CD4-positive, alpha-beta T cell treated with Interferon gamma for 1 hour (primary cell): ENCODE results near the gene LHFPL3.

Experiments
- DNase-seq: peaks from one replicate; pipeline ENCODE4 v3.0.0-alpha.2; 2020

The LHFPL3 gene

DNA sequence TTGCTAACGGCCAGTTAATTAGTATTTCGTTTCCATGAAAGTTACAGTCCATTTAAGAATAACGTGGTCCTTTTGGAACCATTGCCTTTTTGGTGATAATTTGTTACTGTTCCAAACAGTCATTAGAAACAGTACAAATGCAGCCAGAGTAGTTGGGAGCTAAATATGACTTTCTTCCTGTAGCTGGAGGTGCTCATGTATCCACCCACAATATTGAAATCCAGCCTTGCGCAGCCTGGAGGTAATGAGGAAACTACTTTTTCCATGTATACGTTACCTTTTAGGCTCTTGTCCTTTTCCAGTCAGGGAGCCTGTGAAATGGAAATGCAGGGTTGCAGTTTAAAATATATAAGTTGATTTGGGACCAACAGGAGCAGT is 43.6 kb downstream of the LHFPL3 start:
- no peak for DNase-seq

DNA sequence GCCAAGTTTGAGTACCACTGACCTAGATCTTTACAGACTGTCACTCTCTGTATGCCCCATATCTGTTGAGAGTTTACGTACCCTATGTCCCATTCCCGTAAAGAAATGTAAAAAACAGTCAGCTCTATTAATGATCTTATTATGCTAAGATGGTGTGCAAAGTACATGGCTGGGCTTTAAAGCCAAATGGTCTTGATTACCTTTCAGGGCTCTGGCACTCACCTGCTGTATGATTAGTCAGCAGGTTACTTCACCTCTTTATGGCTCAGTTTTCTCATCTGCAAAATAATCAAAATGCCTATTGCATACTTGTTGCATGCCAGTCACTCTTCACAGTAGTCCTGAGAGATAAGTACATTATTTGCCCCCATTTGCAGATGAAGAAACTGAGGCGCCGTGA is 54.2 kb downstream of the LHFPL3 start:
- DNase-seq: no peak

DNA sequence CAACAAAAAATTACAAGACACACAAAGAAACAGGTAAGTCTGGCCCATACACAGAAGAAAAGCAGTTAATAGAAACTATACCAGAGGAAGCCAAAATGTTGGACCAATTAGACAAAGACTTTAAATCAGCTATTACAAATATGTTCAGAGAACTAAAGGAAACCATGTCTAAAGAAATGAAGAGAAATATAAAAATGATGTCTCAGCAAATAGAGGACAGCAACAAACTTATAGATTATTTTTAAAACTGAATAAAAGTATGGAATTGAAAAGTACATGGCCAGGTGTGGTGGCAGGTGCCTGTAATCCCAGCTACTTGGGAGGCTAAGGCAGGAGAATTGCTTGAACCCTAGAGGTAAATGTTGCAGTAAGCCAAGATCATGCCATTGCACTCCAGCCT is 58.5 kb downstream of the LHFPL3 start:
- no peak for DNase-seq

DNA sequence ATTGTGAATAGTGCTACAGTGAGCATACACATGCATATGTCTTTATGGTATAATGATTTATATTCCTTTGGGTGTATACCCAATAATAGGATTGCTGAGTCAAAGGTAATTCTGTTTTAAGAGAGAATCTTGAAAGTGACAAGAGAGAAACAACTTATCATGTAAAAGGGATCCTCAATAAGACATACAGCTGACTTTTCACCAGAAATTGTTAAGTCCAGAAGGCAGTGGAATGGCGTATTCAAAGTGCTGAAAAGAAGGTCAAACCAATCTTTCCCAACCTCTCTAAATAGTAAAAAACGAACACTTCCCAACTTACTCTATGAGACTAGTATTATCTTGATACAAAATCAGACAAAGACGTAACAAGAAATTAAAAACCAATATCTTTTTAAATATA is 59.8 kb downstream of the LHFPL3 start:
- DNase-seq: no peak

DNA sequence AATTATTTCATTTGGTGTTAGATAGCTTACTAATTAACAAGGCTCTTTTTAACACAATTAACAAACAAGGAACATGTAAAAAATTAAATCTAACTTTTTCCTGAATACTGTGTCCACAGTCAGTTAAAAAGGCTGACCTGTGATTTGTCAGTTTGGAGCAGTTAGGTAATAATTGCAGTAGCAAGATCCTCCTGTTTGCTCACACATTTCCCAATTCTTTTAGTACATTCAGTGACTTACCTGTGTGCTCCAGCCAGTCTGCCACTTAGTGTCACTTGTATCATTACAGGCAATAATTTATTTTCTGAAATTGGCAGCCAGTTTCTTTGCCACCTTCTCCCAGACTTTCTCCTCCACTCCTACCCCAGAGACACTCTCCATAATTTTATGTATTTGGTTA is 66.8 kb downstream of the LHFPL3 start:
- no peak for DNase-seq

DNA sequence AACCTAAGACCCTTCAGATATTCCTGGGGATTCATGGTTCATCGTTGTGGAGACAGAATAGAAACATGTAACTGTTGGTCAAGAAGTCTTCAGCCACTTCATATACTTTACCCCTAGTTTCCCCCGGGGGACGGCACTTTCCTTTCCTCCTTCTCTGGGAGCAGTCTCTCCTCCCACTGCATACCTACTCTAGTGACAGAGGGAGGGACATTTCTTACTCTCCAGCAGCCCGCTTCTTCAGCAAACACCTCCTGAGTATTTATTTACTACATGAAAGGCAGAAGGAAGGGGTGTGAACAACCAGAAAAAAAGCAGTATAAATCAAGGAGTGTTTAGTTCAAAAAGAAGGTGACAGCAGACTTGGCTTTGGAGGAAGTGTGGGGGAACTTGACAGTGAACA is 69.0 kb downstream of the LHFPL3 start:
- no peak for DNase-seq

DNA sequence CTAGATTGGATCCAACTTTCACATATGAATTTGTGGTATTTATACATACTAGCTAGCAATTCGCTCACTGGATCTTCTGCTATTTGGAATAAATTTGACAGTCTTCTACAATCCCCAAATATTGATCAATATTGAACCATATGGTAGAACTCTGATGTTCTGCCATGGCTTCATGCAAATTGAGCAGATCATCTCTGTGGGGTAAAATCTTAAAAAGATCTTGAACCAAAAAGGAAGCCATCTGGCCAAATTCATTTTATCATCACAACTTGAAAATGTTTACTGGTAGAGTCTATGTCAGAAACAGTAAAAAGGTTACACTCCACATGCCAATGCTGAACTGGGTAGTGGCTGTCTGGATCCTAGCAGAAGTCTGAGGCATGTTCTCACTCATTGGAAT is 80.0 kb downstream of the LHFPL3 start:
- no peak for DNase-seq

DNA sequence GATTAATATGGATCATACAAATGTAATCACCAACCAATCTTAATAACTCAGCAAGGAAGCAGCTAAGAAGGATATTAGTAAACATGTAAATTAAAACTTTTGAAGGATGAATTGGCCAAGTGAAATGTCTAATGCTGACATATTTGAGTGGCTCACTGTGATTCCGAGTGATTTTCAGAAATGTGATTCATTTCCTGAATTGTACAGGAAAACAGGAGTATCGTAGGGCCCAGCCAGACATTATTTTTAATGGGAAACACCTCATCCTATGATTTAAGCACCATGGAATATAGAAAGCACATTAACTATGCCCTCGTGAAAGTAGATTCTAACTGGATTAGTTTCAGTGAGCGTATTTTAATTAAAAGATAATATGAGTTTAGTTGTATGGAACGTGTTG is 82.3 kb downstream of the LHFPL3 start:
- no peak for DNase-seq

DNA sequence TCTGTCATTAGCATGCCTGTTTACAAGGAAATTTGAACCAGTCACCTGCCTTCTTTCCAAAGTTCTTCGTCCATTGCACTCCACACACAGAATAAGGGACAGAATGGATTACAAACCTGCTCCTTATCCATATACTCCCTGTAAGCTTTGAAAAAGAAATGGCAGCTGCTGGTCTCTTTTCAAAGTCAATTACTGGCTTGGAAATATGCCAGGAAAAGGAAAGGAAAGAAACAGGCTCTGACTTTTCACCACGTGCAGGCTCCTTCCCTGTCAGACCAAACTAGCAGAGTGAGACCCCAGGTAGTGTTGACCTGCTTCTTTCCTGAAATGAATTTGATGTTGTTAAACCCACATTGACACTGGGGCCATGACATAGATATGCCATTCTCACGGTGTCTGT is 84.5 kb downstream of the LHFPL3 start:
- no peak for DNase-seq

DNA sequence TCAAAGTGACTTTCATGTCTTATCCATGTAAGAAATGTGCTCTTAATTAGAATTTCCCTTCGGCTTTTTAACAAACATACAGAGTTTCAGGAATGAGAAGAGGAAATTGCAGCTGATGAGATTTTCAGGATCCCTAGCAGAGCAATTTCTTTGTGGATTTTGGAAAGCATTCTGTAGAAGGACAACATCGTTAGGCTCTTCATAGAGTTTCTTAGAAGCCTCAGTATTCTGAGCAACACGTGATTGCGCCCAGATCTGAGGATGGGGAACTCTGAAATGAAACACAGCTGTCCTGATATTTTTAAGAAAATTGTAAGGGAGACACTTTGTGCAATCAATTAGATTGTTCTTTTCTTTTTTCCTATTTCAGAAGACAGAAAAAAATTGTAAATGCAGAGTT is 85.8 kb downstream of the LHFPL3 start:
- no peak for DNase-seq

DNA sequence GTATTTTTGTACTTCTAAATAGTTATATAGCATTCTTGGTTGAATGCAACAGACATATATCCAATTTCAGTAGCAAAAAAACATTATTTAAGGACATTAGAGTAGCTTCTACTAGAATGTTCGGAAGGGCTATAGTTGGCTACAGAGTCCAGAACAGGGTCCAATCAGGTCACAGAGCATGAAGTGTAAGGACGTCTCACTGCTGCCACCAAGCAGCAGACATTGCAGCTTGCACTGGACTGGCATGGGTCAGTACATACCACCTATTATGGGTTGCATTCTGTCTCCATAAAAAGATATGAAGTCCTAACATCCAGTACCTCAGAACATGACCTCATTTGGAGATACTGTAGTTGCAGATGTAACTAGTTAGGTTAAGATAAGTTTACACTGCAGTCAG is 87.3 kb downstream of the LHFPL3 start:
- no peak for DNase-seq

DNA sequence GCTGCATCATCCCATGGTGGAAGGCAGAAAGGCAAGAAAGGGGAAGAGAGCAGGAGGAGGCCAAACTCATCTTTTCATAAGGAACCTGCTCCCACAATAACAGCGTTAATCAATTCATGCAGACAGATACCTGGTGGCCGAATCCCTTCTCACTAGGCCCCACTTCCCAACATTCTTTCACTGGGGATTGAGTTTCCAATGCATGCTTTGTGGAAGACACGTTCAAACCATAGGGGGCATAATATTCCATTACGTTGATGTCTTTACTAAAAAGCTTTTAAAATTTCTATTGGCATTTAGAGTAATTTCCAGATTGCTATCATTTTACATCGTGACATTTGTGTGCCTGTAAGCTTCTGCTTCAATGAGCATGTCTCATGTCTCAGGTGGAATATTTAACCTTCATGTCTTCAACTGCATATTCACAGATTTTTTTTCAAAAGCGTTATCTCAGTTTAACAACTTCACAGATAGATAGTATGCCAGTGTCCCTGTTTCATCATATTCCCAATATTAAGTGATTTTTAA is 88.5 kb downstream of the LHFPL3 start:
- DNase-seq: no peak

DNA sequence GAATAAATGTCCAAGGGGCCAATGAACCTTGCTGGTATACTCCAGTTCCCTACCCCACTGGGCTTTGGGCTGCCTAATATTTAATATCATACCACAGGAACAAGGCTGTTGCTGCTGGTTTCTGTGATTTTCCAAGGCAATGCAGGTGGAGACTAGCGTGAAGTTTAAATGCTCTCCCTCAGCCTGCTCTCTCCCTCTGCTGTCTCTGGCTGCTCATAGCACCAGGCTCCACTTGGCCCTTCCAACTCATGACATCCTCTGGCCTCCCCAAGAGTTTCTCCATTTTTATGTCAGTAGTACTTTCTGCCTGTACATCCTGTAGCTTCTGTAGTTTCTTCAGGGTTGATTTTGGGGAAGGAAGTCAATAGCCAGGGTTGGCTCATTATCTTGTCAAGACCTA is 103.5 kb downstream of the LHFPL3 start:
- DNase-seq: no peak

DNA sequence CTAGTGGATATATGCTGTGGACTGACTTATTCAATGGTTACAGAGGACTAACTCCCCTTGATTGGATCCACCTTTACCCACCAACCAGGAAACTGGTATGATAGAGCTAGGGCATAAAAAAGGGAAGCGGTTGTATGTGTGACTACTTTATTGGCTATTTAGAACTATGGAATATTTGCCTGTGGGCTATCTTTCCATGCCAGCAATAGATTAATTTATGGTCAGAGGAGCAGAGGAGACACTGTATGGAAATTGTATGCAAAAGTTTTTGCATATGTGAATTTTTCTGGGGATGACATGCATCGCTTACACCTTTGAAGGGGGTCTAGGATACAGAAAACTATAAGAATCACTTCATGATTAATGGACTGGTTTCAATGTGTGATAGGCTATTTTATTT is 105.7 kb downstream of the LHFPL3 start:
- no peak for DNase-seq

DNA sequence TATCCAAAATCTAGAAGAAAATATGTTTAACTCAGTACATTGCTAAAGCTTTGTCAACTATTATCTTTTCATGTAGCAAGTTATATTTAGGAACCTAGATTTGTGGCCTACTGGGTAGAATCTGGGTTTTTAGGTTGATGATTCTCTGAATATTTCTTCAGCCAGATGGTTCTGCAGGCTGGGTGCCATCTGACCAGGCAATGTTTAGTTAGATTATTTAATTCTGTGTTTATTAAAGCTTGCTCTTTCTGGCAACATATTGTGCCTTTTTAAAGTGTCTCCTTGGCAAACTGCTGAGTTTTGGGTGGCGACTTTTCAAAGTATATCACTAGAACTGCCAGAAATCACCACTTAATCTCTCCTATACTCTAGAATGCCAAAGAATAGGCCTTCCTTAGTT is 114.1 kb downstream of the LHFPL3 start:
- no peak for DNase-seq

DNA sequence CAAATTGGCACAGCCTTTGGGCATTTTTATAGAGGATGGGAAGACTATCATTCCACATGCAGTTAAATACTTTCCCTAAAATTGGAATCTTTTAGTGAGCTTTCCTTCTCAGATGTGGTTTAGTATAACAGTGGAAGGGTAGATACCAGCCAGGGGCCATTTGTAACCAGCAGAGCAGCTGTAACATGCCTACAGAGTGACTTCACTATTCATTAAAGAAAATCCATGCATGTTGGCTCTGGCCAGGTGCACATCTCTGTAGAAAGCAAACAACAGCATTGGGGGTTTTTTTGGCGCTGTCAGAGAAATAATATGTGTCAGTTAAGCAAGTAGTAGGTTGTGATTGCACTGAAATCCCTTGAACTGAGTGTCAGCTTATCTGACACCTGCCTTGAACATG is 115.6 kb downstream of the LHFPL3 start:
- DNase-seq: no peak

DNA sequence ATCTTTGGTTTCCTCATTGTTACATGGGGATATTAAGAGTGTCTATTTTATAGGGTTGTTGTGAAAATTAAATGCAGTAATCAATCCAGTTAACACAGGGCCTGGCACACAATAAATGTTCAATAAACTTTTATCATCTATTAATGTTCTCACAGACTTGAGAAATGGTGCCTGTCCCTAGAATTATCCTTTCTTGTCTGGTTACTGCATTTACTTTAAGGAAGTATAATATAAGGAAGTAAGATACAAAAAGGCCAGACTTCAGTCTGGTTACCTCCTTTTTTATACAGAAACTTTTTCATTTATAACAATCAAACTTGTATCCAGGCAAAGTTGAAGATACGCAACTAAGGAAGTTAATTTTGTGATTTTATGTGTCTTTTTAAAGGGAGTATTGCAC is 117.0 kb downstream of the LHFPL3 start:
- no peak for DNase-seq

DNA sequence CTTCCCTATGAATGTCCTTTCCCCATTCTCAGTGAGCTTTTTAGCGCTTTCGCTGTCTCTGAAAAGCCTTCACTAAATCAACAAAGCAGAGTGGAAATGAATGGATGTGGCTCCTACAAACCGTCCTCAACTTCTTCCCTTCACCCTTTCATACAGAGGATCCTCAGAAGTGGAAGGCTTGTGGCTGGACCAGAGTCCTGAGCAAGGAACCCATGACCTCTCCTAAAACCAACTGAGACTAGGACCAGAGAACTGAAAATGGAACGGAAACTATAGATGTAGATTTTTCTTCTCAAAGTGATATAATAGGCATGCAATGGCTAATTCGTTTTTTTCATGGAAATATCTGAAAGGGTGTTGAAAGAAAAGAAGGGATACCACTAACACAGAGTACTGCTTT is 122.5 kb downstream of the LHFPL3 start:
- no peak for DNase-seq

DNA sequence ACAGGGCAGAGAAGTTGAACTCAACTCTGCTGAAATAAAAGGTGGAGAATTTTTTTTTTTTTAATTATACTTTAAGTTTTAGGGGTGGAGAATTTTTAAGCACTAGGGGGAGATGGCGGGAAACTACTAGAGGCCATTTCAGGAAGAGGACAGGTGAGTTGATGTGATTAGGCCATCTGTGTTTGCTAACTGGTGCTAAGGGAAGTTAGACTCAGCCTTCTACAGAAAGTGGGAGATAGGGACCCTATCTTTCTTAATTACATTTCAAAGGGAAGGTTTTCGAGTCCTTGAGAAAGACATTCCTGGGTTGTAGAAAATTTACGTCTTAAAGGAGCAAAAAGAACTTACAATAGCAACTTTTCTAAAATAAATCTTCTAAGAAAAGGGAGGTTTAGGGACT is 124.8 kb downstream of the LHFPL3 start:
- DNase-seq: no peak

DNA sequence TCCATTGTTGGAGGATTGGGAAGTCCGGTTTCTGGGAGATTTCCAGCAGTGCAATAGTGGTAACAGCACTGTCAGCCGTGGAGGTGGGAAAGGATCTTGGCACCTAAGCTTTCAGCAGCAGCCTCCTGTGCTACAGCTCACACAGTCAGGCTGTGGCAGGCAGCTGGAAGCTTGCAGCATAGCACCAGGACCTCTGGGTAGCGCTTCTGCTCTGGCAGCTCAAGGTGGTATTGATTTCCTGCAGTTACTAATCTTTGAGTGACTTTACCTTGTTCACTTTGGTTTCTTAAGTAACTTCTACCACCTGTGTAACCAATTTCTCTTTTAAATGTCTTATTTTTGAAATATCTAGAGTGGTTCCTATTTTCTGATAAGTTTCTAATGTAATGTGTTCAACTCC is 130.5 kb downstream of the LHFPL3 start:
- no peak for DNase-seq

DNA sequence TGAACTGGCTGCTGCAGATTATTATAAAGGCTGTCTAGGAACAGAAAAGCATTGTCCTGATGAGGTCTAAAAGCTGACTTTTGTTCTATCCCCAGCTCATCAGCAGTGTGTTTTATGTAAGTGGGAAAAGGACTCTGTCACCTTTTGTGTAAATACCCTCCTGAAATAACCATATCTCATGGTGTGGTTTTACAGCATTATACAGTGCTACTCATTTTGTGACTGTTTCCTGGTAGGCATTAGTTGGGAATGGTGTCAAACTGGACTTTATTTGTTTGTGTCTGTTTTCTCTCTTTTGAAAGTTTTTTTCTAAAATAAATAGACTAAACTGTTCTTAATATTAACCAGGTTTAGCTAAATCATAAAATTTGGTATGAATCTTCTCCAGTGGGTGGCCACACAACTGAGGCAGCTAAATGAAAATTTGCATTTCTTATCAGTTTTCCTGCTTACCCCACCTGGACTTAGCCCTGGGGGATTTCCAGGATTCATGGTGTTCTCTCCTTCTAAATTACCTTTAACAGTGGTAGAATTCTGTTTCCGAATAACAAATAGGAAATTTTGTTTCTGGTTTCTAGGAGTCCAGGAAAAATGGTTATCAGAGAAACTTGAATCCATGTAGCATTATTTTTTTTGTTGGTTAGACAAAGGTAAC is 140.9 kb downstream of the LHFPL3 start:
- DNase-seq: no peak

DNA sequence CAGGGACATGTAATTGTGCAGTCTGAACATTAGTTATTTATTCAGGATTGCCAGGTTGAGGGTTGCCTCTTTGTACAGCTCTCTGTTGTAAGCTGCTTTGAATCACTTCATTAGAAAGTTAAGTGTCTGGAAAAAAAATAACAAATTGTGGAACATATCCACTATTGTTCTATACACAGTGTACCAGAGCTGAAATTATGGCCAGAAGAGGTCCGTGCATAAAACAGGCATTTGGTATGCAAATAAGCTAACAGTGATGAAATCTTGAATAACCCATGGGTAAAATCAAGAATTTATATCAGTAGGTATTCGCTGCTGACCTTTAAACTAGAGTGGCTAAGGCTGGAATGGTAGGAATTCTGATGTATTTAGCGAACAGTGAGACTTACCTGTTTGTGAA is 152.1 kb downstream of the LHFPL3 start:
- no peak for DNase-seq

DNA sequence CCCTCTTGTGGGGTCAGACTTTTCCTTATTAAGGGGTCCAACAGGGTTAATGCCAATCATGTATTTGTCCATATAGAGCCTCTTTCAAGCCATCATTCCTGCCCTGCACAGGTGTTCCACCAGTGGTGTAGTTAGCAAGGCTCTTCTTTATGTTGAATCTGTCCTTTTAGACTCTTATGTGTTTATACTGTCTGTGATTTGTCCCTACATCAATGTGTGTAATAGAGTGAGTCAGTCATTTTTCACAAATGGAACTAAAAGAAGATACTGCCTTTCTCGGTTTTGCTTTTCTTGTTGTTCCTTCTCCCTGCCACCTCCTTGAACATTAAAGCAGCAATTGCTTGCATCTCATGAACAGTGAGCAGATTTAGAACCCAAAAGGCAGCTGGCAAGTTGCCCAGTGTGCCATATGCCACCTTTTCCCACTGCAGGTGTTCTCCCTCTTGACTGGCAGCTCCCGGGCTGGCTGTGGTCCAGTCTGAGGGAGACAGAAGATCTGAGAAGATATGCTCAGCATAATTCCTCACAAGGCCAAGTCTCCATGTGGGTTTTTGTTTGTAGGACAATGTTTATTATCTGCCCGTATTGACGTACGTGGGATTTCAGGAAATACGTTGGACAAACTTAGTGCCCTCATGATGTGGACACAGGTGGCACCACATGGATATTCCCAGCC is 154.1 kb downstream of the LHFPL3 start:
- no peak for DNase-seq

DNA sequence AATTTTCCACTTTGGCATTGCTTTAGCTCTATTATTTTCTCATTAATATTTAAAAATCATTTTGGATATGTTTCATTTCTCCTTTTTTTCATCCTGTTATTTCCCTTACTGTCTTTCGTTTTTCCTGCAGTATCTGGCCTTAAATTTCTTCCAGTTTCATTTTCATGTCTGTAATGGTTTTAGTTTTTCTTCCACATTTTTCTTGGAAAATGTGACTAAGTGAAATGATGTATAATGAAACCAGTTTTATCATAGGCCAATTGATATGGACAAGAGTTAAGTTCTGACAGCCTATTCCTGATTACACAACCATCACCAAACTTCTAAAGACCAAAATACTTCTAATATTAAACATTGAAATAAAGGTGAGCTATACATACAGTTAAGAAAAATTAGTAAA is 158.5 kb downstream of the LHFPL3 start:
- DNase-seq: no peak

DNA sequence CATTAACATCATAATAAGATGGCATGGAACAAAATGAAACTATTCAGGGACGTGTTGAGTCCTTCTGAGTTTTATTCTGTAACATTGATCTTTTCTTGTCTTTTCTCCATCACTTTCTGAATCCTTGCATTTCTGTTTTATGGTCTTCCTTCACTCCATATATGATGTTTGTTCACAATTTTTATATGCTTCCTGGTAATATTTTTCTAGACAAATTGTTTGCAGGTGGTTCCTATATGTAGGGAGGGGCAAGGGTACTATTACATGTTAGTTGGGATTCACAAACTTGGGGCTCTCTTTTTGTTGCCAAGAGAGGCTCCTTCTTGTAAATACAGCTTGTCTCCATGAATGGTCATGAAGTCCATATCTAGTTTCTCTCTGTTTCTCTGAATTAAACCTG is 159.2 kb downstream of the LHFPL3 start:
- no peak for DNase-seq
